GM19193 (cell line): Measurements from ENCODE around the gene ELL3.

Source experiments
- POLR2A ChIP-seq: IDR thresholded peaks from 4 replicates; pipeline ENCODE4 v1.6.1; 2011; ENCODE audit not compliant: insufficient read depth, insufficient read length; ENCODE audit errors: extremely low read depth

Gene ELL3

DNA sequence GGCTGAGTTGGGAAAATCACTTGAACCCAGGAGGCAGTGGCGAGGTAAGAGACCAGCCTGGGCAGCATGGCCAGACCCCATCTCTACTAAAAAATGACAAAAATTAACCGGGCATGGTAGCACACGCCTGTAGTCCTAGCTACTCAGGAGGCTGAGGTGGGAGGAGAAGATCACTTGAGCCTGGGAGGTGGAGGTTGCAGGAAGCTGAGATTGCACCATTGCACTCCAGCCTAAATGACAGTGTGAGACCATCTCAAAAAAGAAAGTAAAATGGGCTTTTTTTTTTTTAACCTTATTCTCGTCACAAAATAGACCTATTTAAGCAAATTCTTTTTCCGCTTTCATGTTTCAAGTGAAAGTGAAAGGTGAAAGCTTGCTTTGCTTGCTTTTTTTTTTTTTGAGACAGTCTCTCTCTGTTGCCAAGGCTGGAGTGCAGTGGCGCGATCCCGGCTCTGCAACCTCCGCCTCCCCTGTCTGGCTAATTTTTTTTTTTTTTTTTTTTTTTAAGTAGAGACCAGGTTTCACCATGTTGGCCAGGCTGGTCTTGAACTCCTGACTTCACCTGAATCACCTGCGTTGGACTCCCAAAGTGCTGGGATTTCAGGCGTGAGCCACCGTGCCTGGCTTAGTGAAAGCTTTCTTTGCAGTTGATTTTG, 26.9 kb downstream of the ELL3 start:
- no peak for TF ChIP-seq POLR2A

DNA sequence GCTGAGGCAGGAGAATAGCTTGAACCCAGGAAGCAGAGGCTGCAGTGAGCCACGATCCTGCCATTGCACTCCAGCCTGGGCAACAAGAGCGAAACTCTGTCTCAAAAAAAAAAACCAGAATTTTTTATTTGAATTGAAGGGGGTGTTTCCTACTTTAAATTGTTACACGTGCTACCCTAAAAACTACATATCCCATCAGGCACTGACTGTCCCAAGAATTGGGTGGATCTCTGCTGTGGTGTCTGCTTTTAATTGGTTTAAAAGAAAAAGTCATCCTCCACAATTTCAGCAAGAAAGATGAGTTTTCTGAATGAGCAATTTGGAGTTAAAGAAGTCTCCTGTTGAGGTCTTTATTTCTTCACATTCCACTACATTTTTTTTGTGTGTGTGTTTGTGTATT, 28.4 kb downstream of the ELL3 start:
- no peak for TF ChIP-seq POLR2A

DNA sequence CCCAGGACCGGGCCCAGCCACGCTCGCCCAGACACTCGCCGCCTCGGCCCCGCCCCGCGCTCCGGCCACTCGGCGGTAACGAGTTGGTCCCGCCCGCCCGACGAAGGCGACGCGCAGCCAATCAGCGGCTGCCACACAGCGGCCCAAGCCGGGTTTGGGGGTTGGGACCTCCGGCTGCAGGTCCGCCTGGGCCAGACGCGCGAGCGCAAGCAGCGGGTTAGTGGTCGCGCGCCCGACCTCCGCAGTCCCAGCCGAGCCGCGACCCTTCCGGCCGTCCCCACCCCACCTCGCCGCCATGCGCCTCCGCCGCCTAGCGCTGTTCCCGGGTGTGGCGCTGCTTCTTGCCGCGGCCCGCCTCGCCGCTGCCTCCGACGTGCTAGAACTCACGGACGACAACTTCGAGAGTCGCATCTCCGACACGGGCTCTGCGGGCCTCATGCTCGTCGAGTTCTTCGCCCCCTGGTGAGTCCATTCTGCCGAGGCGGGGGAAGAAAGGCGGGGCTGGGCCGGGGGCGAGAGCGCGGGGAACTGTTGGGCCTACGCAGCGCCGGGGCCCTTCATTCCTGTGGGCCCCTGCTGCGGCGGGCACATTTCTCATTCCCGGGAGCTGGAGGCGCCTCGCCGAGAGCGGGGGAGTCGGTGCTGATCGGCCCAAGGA, 30.4 kb downstream of the ELL3 start, which contains the start of gene PDIA3:
Gene PDIA3 (plus strand): TSS at position 194 of the 658 bp plus-strand sequence. CDS start 102 bp downstream, at position 296.
- peak; percentile 92 for TF ChIP-seq POLR2A

DNA sequence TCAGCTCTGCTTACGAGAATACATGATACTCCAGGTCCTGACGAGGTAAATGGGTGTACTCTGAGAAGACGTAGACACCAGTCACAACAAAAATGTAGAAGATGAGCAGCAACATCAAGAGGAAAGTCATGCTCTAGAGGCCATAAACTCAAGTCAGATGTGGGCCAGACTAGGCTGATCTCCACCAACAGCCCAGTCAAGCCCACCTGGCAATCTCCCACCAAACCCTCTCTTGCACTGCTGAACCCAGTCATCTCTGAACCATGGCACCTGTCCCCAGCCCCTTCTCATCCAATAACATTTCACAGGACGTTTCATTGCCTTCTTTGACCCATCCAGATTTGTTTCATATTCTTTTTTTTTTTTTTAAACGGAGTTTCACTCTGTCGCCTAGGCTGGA, 41.4 kb downstream of the ELL3 start:
- TF ChIP-seq POLR2A = no peak

DNA sequence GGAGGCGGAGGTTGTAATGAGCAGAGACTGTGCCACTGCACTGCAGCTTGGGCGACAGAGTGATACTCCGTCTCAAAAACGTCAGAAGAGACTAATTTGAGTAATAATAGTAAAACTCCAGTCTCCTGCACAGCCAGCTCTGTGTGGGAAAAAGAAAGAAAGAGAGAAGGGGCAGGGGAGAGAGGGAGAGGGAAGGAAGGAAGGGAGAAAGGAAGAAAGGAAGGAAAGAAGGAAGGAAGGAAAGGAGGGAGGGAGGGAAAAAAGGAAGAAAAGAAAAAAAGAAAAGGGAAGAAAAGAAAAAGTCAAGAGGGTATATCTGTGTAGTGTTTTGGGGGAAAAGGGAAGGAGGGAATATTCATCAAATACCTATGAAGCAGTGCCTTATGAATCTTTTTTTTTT, 53.6 kb downstream of the ELL3 start:
- no peak for TF ChIP-seq POLR2A
